ENCODE measurements around the gene COQ8A.

Gene COQ8A

DNA sequence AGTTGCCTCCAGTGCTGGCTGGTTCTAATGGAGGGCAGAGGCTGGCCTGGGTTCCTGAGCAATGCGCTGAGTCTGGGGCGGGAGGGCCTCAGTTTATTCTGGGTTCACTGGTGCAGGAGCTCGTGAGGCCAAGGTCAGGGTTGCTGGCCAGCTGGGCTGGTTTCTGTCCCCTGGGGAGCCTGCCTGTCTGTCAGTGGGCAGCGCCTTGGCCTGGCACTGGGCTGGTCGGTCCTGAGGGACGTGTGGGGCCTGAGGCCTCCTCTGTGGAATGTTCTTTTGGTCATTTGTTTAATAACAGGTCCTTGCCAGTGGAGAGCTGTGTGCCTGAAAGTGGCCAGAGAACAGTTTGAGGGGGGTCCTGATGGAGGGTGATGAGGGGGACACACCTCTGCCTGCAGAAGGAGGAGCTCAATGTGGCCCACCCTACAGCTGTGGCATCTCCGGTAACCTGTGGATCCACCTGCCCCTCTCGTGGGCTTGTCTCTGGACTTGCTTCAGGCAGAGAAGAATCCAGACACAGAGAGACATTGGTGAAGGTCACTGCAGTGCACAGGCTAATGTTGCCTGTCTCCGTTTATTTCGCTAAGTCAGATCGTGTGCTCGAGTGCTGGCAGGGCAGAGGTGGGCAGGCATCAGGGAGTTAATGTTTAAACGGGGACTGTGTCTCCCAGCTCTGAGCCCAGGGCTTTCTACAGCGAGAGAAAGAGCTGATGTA lies 34.6 kb downstream of the COQ8A start:
- DNase-seq (ENCODE audit: low spot score), result no peak

- no peak for DNase-seq (ENCODE audit: low spot score)
Observed at GRCh38 chr1:226975259-226976250, 35.5 kb downstream of the COQ8A start.

- no peak for DNase-seq (ENCODE audit: low spot score)
Observed at GRCh38 chr1:226976276-226976977, 36.3 kb downstream of the COQ8A start.

DNA sequence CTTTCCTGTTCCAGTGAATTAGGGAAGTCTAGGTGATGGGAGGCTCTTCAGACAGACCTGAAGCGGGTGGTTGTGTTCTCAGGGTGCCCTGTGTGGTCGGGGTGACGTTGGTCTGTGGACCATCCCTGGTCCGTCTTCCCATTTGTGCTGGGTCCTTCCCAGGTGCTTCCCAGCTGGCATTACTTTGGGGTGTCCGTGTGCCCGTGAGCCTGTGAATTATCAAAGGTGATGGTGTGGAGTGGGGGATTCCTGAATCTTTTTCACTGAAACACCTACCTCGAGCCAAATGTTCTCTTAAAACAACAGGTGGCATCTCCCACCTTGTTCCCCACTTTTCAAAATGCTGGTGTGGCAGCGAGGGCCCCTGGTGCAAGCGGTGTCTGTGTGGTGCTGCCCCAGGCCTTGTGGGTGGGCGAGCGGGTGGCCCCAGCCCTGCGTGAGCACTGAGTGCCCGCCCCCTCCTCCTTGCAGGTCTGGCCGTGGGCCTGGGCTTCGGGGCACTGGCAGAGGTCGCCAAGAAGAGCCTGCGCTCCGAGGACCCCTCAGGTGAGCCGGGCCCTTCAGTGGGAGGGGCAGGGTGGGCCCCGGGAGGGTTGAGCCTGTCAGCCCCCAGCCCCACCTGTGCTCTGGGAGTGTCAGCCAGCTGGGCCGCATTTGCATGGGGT lies 37.0 kb downstream of the COQ8A start:
- no peak for DNase-seq (ENCODE audit: low spot score)

DNA sequence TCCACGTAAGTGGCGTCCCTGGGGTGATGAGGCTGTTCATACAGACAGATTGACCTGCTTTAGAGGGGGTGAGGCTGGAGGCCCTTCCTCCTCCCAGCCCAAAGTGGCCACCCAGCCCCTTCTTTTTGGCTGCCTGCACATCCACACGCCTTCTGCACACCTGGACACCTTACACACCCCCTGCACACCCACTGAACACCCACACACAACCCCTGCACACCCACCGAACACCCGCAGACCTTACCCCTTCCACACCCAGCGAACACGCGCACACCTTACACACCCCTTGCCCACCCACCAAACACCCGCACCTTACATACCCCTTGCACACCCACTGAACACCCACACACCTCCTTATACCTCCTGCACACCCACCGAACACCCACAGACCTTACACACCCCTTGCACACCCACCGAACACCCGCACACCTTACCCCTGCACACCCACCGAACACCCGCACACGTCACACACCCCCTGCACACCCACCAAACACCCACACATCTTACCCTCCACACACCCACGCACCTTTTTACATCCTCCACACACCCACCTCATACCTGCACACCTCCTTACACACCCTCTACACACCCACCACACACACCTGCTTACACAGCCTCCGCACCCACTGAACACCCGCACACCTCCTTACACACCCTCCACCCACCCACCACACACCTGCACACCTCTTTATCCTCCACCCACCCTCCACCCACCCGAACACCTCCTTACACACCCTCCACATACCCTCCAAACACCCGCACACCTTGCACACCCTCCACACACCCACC lies 37.7 kb downstream of the COQ8A start:
- DNase-seq (ENCODE audit: low spot score), result no peak

GRCh38 chr1:226978432-226979114 lies 38.5 kb downstream of the COQ8A start:
- no peak for DNase-seq (ENCODE audit: low spot score)

DNA sequence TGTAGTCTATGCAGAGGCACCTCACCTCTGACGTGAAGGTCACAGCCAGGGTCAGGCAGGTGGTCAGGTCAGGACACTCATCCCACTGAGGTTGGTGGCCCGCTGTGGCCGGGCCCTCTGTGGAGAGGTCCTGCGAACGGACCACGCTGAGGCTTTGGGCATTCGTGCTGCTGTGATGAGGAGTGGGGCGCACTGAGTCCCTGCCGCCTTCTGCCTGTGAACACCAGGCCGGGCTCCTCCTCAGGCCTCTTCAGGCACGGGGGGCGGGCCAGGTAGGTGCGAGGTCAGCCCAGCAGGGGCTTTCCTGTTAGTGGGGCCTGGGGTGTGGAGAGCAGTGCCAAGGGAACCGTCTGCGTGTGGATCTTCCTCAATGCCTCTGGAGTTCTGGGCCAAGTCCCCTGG lies 39.0 kb downstream of the COQ8A start:
- DNase-seq (ENCODE audit: low spot score), result no peak

GRCh38 chr1:226979517-226980121 lies 39.5 kb downstream of the COQ8A start:
- DNase-seq (ENCODE audit: low spot score), result no peak

DNA sequence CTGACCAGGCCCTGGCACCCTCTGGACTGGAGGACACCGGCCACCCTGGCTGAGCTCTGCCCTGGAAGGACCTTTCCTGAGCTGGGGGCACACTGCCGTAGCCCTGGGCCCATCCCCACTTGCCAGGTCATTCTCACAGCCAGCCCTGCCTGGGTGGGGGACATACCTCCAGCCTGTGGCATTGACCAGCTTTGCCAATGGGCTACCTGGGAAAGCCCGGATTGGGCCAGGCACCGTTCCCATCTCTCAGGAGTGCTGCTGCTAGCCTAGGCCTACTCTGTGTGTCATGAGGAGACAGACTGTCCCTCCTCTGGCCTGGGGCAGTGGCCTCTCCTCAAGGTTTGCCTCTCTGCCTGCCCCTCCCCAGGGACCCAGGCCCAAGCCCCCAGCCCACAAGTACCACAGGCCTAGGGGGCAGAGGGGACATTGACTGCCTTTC lies 40.0 kb downstream of the COQ8A start:
- DNase-seq (ENCODE audit: low spot score), result no peak

DNA sequence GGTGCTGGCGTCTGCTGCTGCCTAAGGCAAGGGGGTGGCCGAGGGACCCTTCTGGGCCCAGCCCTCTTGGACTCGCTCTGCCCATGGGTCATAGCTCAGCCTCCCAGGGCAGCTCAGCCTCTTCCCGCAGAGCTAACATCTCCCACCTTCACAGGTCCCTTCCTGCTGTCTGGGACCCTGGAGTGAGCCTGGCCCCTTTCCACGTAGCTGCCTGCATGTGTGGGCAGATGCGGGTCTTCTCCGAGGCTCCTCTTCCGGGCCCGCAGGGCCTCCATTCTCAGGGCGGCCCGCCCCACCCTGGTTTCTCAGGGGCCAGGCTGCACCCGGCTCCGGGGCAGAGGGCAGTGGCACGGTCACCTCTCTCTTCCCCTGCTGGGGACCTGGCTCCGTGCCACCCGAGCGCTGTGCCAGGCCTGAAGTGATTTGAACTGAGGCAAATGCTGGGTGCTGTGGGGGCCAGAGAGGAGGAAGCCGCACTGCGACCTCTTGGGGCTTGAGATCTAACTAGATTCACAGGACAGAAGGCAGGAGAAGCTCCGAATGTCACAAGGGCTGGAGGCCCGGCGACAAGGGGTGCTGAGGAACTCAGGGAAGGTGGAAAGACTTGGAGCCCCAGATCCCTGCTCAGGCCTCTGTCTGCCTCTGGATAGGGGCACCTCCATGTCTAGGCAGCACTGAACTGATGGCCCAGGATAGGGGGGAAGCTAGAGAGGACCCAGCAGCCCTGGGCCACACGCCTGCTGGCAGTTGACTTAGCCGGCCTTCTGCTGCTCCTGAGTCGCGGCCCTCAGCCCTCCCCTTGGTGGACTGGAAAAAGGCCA lies 40.7 kb downstream of the COQ8A start:
- DNase-seq (ENCODE audit: low spot score), result no peak

DNA sequence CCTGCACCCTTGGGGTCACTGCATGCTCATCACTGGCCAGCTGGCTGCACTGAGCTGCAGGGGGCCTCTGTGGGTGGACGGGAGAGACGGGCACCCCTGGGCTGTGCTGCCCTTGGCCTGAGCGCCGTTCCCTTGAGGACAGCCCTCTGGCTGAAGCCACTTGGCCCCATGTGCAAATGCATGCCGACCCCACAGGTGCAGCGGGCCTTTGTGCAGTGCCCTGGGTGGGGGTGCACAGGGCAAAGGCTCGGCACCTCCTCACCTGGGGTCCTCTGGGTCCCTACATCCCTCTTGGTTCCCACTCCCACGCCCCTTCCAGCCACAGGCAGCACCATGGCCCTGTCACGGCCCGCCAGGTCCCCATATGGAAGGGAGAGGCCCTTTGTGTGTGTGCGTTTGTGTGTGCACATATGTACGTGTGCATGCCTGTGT lies 41.3 kb downstream of the COQ8A start:
- DNase-seq (ENCODE audit: low spot score), result no peak

DNA sequence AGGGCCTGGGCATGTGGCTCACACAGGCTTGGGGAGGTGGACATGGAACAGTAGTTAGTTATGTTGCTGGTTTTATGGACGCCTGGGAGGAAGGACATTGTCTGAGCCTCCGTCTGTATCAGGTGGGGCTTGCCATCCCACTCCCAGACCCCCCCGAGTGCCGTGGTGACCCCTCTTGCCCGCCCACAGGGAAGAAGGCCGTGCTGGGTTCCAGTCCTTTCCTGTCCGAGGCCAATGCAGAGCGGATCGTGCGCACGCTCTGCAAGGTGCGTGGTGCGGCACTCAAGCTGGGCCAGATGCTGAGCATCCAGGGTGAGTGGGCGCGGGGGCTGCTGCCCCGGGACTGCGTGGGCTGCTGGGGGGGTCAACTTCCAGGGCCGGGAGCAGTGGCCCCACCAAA lies 41.7 kb downstream of the COQ8A start:
- DNase-seq (ENCODE audit: low spot score), result no peak

DNA sequence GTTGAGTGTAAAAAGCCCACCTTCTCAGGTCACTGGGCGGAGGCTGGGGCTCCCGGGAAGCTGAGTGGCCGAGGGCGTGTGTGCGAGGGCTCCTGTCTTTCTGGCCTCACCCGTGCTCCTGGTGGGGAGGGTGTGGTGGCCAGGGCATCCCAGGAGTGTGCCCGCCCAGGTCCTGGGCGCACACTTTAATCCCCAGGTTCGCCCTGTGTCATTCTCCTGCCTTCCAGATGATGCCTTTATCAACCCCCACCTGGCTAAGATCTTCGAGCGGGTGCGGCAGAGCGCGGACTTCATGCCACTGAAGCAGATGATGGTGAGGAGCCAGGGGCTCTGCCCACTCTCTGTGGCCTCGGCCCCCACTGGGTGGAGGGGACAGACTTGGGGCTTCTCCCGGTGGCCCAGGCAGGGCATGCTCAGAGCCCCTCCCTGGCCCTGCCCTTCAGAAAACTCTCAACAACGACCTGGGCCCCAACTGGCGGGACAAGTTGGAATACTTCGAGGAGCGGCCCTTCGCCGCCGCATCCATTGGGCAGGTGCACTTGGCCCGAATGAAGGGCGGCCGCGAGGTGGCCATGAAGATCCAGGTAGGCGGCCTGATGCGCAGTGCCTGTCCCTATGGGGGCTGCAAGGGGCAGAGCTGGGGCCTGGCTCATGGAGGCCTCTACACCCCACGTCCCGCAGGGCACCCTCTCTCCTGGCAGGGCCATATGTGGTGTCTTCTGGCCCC lies 42.5 kb downstream of the COQ8A start:
- DNase-seq (ENCODE audit: low spot score), result no peak

- no peak for DNase-seq (ENCODE audit: low spot score)
Observed at GRCh38 chr1:226983247-226983991, 43.3 kb downstream of the COQ8A start.

GRCh38 chr1:226983992-226984364 lies 43.9 kb downstream of the COQ8A start:
- DNase-seq (ENCODE audit: low spot score), result no peak

GRCh38 chr1:226984521-226985238 lies 44.6 kb downstream of the COQ8A start:
- no peak for DNase-seq (ENCODE audit: low spot score)

DNA sequence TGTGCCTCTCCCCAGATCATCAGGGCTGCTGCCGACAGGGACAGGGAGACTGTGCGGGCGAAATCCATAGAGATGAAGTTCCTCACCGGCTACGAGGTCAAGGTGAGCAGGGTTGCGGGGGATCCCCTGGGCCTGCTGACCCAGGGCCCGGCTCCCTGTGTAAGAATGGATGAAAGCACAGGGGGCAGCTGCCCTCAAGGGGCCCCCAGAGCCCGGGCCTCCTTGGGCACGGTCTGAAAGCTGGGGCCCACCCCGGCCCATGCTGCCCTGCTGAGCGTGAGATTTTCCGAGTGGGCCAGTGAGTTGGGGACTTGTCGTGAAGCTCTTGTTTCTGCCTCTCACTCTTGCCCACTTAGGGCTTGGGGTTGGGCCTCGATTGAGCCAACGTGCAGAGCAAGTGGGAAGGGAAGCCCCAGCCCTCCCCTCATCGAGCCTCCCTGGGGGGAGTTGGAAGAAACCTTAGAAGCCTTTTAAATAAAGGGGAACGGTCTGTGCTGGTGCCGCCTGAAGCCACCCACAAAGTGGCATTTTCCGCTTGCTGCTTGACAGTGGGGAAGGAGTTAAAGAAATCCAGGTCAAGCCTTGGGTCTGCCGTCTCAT lies 45.2 kb downstream of the COQ8A start:
- no peak for DNase-seq (ENCODE audit: low spot score)

All from germinal center (tissue), 1 donor.